Erythroblast (primary cell): ENCODE data around the gene XKR7.

Experiments
- GATA1 ChIP-seq: IDR thresholded peaks from 2 replicates; pipeline ENCODE4 v1.6.1; 2011; ENCODE audit warnings: low read depth, mild to moderate bottlenecking, control low read depth, low read length, moderate library complexity
- POLR2A ChIP-seq: IDR thresholded peaks from 2 replicates; pipeline ENCODE4 v1.6.1; 2011; ENCODE audit warnings: mild to moderate bottlenecking, low read length

DNA sequence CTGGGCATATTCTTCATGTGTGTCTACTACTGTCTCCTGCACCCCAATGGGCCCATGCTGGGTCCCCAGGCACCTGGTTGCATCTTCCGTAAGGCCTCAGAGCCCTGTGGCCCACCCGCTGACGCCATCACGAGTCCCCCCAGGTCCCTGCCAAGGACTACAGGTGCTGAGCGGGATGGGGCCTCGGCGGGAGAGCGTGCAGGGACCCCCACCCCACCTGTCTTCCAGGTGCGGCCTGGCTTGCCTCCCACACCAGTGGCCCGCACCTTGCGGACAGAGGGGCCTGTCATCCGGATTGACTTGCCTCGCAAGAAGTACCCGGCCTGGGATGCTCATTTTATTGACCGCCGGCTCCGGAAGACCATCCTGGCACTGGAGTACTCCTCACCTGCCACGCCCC is 29.0 kb downstream of the XKR7 start:
- TF ChIP-seq POLR2A (no peak), GATA1 (no peak)
